ENCODE results near the gene ORC6.

The ORC6 gene

GRCh38 chr16:46717692-46718091 lies 28.2 kb downstream of the ORC6 start:
- no peaks in the 10 kb centered on the region for H3K36me3 Mint-ChIP-seq
- H3K27me3 Mint-ChIP-seq: no peaks in the 10 kb centered on the region
- H3K4me3 Mint-ChIP-seq: no peak overlapping the region
- H3K4me1 Mint-ChIP-seq: no peaks in the 10 kb centered on the region
- no peak overlapping the region for H3K27ac Mint-ChIP-seq
- H3K9me3 Mint-ChIP-seq: no peaks in the 10 kb centered on the region

- Mint-ChIP-seq H3K9me3 (no peaks in the 10 kb centered on the region), H3K4me3 (no peak overlapping the region), H3K36me3 (no peaks in the 10 kb centered on the region), H3K4me1 (no peaks in the 10 kb centered on the region), H3K27me3 (no peaks in the 10 kb centered on the region), H3K27ac (no peak overlapping the region)
Observed at GRCh38 chr16:46718214-46718613, 28.8 kb downstream of the ORC6 start.

GRCh38 chr16:46719528-46719927 lies 30.1 kb downstream of the ORC6 start:
- H3K4me1 Mint-ChIP-seq: no peaks in the 10 kb centered on the region
- H3K27ac Mint-ChIP-seq: no peak overlapping the region
- H3K4me3 Mint-ChIP-seq: no peak overlapping the region
- no peaks in the 10 kb centered on the region for H3K27me3 Mint-ChIP-seq
- H3K36me3 Mint-ChIP-seq: no peaks in the 10 kb centered on the region
- no peaks in the 10 kb centered on the region for H3K9me3 Mint-ChIP-seq

- H3K27ac Mint-ChIP-seq: no peak overlapping the region
- no peaks in the 10 kb centered on the region for H3K27me3 Mint-ChIP-seq
- H3K9me3 Mint-ChIP-seq: no peaks in the 10 kb centered on the region
- H3K4me1 Mint-ChIP-seq: no peaks in the 10 kb centered on the region
- H3K4me3 Mint-ChIP-seq: no peak overlapping the region
- peaks cover 2% of the 10 kb centered on the region for H3K36me3 Mint-ChIP-seq
Observed at GRCh38 chr16:46720619-46721018, 31.2 kb downstream of the ORC6 start.

GRCh38 chr16:46721885-46722284 lies 32.4 kb downstream of the ORC6 start:
- H3K36me3 Mint-ChIP-seq: peaks cover 3% of the 10 kb centered on the region
- no peak overlapping the region for H3K4me3 Mint-ChIP-seq
- no peaks in the 10 kb centered on the region for H3K9me3 Mint-ChIP-seq
- no peaks in the 10 kb centered on the region for H3K4me1 Mint-ChIP-seq
- H3K27ac Mint-ChIP-seq: no peak overlapping the region
- no peaks in the 10 kb centered on the region for H3K27me3 Mint-ChIP-seq

GRCh38 chr16:46727184-46727583 lies 37.7 kb downstream of the ORC6 start:
- Mint-ChIP-seq H3K27ac (no peak overlapping the region), H3K4me1 (no peaks in the 10 kb centered on the region), H3K36me3 (peaks cover 3% of the 10 kb centered on the region), H3K27me3 (no peaks in the 10 kb centered on the region), H3K4me3 (no peak overlapping the region), H3K9me3 (no peaks in the 10 kb centered on the region)

- no peak overlapping the region for H3K27ac Mint-ChIP-seq
- H3K4me1 Mint-ChIP-seq: no peaks in the 10 kb centered on the region
Observed at GRCh38 chr16:46727630-46728029, 38.2 kb downstream of the ORC6 start.

GRCh38 chr16:46728806-46729205 lies 39.3 kb downstream of the ORC6 start:
- no peaks in the 10 kb centered on the region for H3K4me1 Mint-ChIP-seq
- H3K9me3 Mint-ChIP-seq: no peaks in the 10 kb centered on the region
- H3K27ac Mint-ChIP-seq: no peak overlapping the region
- H3K27me3 Mint-ChIP-seq: no peaks in the 10 kb centered on the region
- peaks cover 3% of the 10 kb centered on the region for H3K36me3 Mint-ChIP-seq
- H3K4me3 Mint-ChIP-seq: no peak overlapping the region

More at GRCh38 chr16:46727630-46728029, 38.2 kb downstream of the ORC6 start:
- Mint-ChIP-seq H3K36me3 (peaks cover 3% of the 10 kb centered on the region), H3K27me3 (no peaks in the 10 kb centered on the region), H3K9me3 (no peaks in the 10 kb centered on the region), H3K4me3 (no peak overlapping the region)

GRCh38 chr16:46729326-46729995 lies 40.0 kb downstream of the ORC6 start:
- H3K27me3 Mint-ChIP-seq: no peaks in the 10 kb centered on the region
- H3K4me3 Mint-ChIP-seq: no peak overlapping the region
- no peak overlapping the region for H3K27ac Mint-ChIP-seq
- peaks cover 3% of the 10 kb centered on the region for H3K36me3 Mint-ChIP-seq
- H3K4me1 Mint-ChIP-seq: no peaks in the 10 kb centered on the region
- H3K9me3 Mint-ChIP-seq: no peaks in the 10 kb centered on the region

- H3K27ac Mint-ChIP-seq: no peak overlapping the region
- H3K27me3 Mint-ChIP-seq: no peaks in the 10 kb centered on the region
- H3K4me3 Mint-ChIP-seq: no peak overlapping the region
- H3K9me3 Mint-ChIP-seq: no peaks in the 10 kb centered on the region
- no peaks in the 10 kb centered on the region for H3K4me1 Mint-ChIP-seq
- H3K36me3 Mint-ChIP-seq: peaks cover 3% of the 10 kb centered on the region
Observed at GRCh38 chr16:46730126-46730525, 40.7 kb downstream of the ORC6 start.

- no peak overlapping the region for H3K27ac Mint-ChIP-seq
- no peaks in the 10 kb centered on the region for H3K9me3 Mint-ChIP-seq
- no peaks in the 10 kb centered on the region for H3K27me3 Mint-ChIP-seq
- no peaks in the 10 kb centered on the region for H3K36me3 Mint-ChIP-seq
- no peaks in the 10 kb centered on the region for H3K4me1 Mint-ChIP-seq
- no peak overlapping the region for H3K4me3 Mint-ChIP-seq
Observed at GRCh38 chr16:46730801-46731690, 41.6 kb downstream of the ORC6 start.

GRCh38 chr16:46731691-46732555 lies 42.5 kb downstream of the ORC6 start:
- no peaks in the 10 kb centered on the region for H3K4me1 Mint-ChIP-seq
- no peaks in the 10 kb centered on the region for H3K9me3 Mint-ChIP-seq
- H3K36me3 Mint-ChIP-seq: no peaks in the 10 kb centered on the region
- H3K27me3 Mint-ChIP-seq: no peaks in the 10 kb centered on the region
- no peak overlapping the region for H3K4me3 Mint-ChIP-seq
- H3K27ac Mint-ChIP-seq: no peak overlapping the region

GRCh38 chr16:46732561-46732960 lies 43.1 kb downstream of the ORC6 start:
- no peaks in the 10 kb centered on the region for H3K9me3 Mint-ChIP-seq
- no peaks in the 10 kb centered on the region for H3K36me3 Mint-ChIP-seq
- H3K4me3 Mint-ChIP-seq: no peak overlapping the region
- no peaks in the 10 kb centered on the region for H3K4me1 Mint-ChIP-seq
- no peaks in the 10 kb centered on the region for H3K27me3 Mint-ChIP-seq
- no peak overlapping the region for H3K27ac Mint-ChIP-seq

GRCh38 chr16:46733319-46733830 lies 43.9 kb downstream of the ORC6 start:
- H3K27me3 Mint-ChIP-seq: no peaks in the 10 kb centered on the region

GRCh38 chr16:46736695-46737094 lies 47.2 kb downstream of the ORC6 start:
- H3K4me1 Mint-ChIP-seq: no peaks in the 10 kb centered on the region
- no peaks in the 10 kb centered on the region for H3K27me3 Mint-ChIP-seq
- H3K9me3 Mint-ChIP-seq: no peaks in the 10 kb centered on the region
- no peak overlapping the region for H3K4me3 Mint-ChIP-seq
- no peaks in the 10 kb centered on the region for H3K36me3 Mint-ChIP-seq
- no peak overlapping the region for H3K27ac Mint-ChIP-seq

More at GRCh38 chr16:46733319-46733830, 43.9 kb downstream of the ORC6 start:
- Mint-ChIP-seq H3K4me3 (no peak overlapping the region), H3K27ac (no peak overlapping the region), H3K36me3 (no peaks in the 10 kb centered on the region), H3K9me3 (no peaks in the 10 kb centered on the region), H3K4me1 (no peaks in the 10 kb centered on the region)
